Neural cell (in vitro differentiated cells): ENCODE results near the gene KRTAP10-5. TPM values are rescaled to one million over a fixed set of nuclear protein-coding genes. Genes with fewer than 3 reads are reported as not detected.

ENCODE experiments used
- H2AFZ ChIP-seq: fragments of 200-600, 300-800 bp; sonication (generic), shearing (Covaris generic); 2 replicates; pipeline ENCODE4 v1.6.0; 2014; ENCODE audit warnings: low read depth, mild to moderate bottlenecking, antibody characterized with exemption, low read length, moderate library complexity
- H3F3A ChIP-seq: fragments of 200-600 bp; shearing (Covaris generic); 2 replicates; pipeline ENCODE4 v1.6.1; 2016; ENCODE audit warnings: mild to moderate bottlenecking, moderate library complexity, mixed read lengths, antibody characterized with exemption, low read length; ENCODE audit not compliant: insufficient read depth, poor library complexity, severe bottlenecking
- H3K27ac ChIP-seq: fragments of 200-600, 300-800 bp; sonication (generic), shearing (Covaris generic); 2 replicates; pipeline ENCODE4 v1.5.1; 2014; ENCODE audit warnings: mild to moderate bottlenecking, low read length, moderate library complexity
- H3K27me3 ChIP-seq: fragments of 300-800, 200-600 bp; sonication (generic), shearing (Covaris generic); 2 replicates; pipeline ENCODE4 v1.6.0; 2014; ENCODE audit warnings: mild to moderate bottlenecking, low read depth, low read length, moderate library complexity; ENCODE audit not compliant: insufficient read depth
- H3K36me3 ChIP-seq: fragments of 300-800, 200-600 bp; sonication (generic), shearing (Covaris generic); 2 replicates; pipeline ENCODE4 v1.5.1; 2014; ENCODE audit warnings: mild to moderate bottlenecking, antibody characterized with exemption, low read length, moderate library complexity; ENCODE audit not compliant: insufficient read depth
- H3K4me2 ChIP-seq: fragments of 300-800, 200-600 bp; sonication (generic), shearing (Covaris generic); 2 replicates; pipeline ENCODE4 v1.6.0; 2014; ENCODE audit warnings: mild to moderate bottlenecking, low read length
- H3K4me3 ChIP-seq: fragments of 300-800, 200-600 bp; sonication (generic), shearing (Covaris generic); 2 replicates; pipeline ENCODE4 v1.5.1; 2014; ENCODE audit warnings: mild to moderate bottlenecking, low read length, moderate library complexity
- H3K79me2 ChIP-seq: fragments of 200-600 bp; shearing (Covaris generic); replicated peaks from 2 replicates; pipeline ENCODE4 v1.6.0; 2014; ENCODE audit warnings: mild to moderate bottlenecking, low read length, moderate library complexity; ENCODE audit not compliant: insufficient read depth
- H3K9ac ChIP-seq: fragments of 300-800, 200-600 bp; sonication (generic), shearing (Covaris generic); 2 replicates; pipeline ENCODE4 v1.6.1; 2016; ENCODE audit warnings: mild to moderate bottlenecking, low read length, mixed read lengths
- H3K9me2 ChIP-seq: fragments of 200-600 bp; shearing (Covaris generic); 2 replicates; pipeline ENCODE4 v1.6.1; 2016; ENCODE audit warnings: mild to moderate bottlenecking, low read length, mixed read lengths; ENCODE audit not compliant: insufficient read depth
- H3K9me3 ChIP-seq: fragments of 200-600, 300-800 bp; sonication (generic), shearing (Covaris generic); 2 replicates; pipeline ENCODE4 v1.6.1; 2016; ENCODE audit warnings: mild to moderate bottlenecking, mixed run types, low read length, moderate library complexity, mixed read lengths
- H4K20me1 ChIP-seq: fragments of 200-600 bp; shearing (Covaris generic); 2 replicates; pipeline ENCODE4 v1.6.1; 2016; ENCODE audit warnings: mild to moderate bottlenecking, mixed run types; ENCODE audit not compliant: insufficient read depth
- CTCF ChIP-seq: fragments of 450-650 bp; IDR thresholded peaks from 2 replicates; pipeline ENCODE4 v1.5.1; 2014; ENCODE audit warnings: antibody characterized with exemption, mild to moderate bottlenecking, moderate library complexity; ENCODE audit not compliant: poor library complexity, severe bottlenecking
- EP300 ChIP-seq: fragments of 450-650 bp; conservative IDR thresholded peaks from 2 replicates; pipeline ENCODE4 v1.6.1; 2014; ENCODE audit warnings: antibody characterized with exemption, mild to moderate bottlenecking, moderate library complexity; ENCODE audit not compliant: poor library complexity, severe bottlenecking
- EZH2 ChIP-seq: fragments of 200-600, 300-800 bp; shearing (Covaris generic), sonication (generic); IDR thresholded peaks from 2 replicates; pipeline ENCODE4 v1.6.1; 2014; ENCODE audit warnings: antibody characterized with exemption, low read length, borderline replicate concordance, mild to moderate bottlenecking; ENCODE audit not compliant: insufficient read depth, poor library complexity, severe bottlenecking
- MXI1 ChIP-seq: fragments of 450-650 bp; conservative IDR thresholded peaks from 2 replicates; pipeline ENCODE4 v1.6.1; 2014; ENCODE audit warnings: antibody characterized with exemption, mild to moderate bottlenecking; ENCODE audit not compliant: poor library complexity, severe bottlenecking
- POLR2AphosphoS5 ChIP-seq: IDR thresholded peaks from 2 replicates; pipeline ENCODE4 v1.6.1; 2012
- RAD21 ChIP-seq: fragments of 450-650 bp; conservative IDR thresholded peaks from 2 replicates; pipeline ENCODE4 v1.6.1; 2014; ENCODE audit warnings: antibody characterized with exemption, mild to moderate bottlenecking, moderate library complexity
- REST ChIP-seq: IDR thresholded peaks from 2 replicates; pipeline ENCODE4 v1.6.1; 2012; ENCODE audit warnings: borderline replicate concordance
- SMC3 ChIP-seq: fragments of 450-650 bp; conservative IDR thresholded peaks from 2 replicates; pipeline ENCODE4 v1.6.1; 2014; ENCODE audit warnings: antibody characterized with exemption, mild to moderate bottlenecking, moderate library complexity; ENCODE audit not compliant: poor library complexity
- TAF1 ChIP-seq: IDR thresholded peaks from 2 replicates; pipeline ENCODE4 v1.6.1; 2012; ENCODE audit warnings: low read depth
- polyA plus RNA-seq: library from polyadenylated mRNA; depleted of rRNA; stranded (reverse); fragments of >200 nt; gene quantifications from 2 replicates; pipeline ENCODE4 v1.2.3, GENCODE V29; 2014

The KRTAP10-5 gene
- polyA plus RNA-seq, 1 donor from 2014 or later: not detected

GRCh38 chr21:44619886-44620285, 39.5 kb upstream of the KRTAP10-5 start:
- Histone ChIP-seq H3F3A (no peaks in the 10 kb centered on the region), H3K4me3 (no peak overlapping the region), H2AFZ (no peak overlapping the region), H3K9ac (no peak overlapping the region), H3K27me3 (no peaks in the 10 kb centered on the region), H3K27ac (no peak overlapping the region), H3K9me2 (no peaks in the 10 kb centered on the region), H3K36me3 (no peaks in the 10 kb centered on the region), H3K9me3 (peaks cover 6% of the 10 kb centered on the region), H3K79me2 (no peaks in the 10 kb centered on the region), H3K4me2 (no peak overlapping the region), H4K20me1 (no peaks in the 10 kb centered on the region)
- TF ChIP-seq TAF1 (no peak), RAD21 (no peak), MXI1 (no peak), REST (no peak), EZH2 (no peak), POLR2AphosphoS5 (no peak), EP300 (no peak), CTCF (no peak), SMC3 (no peak)

- no peaks in the 10 kb centered on the region for H3K9me2 ChIP-seq
- no peak overlapping the region for H3K4me2 ChIP-seq
- H3K36me3 ChIP-seq: no peaks in the 10 kb centered on the region
- no peaks in the 10 kb centered on the region for H3K27me3 ChIP-seq
- H3K79me2 ChIP-seq: no peaks in the 10 kb centered on the region
- TF ChIP-seq EP300 (no peak), EZH2 (no peak), MXI1 (no peak), SMC3 (no peak), RAD21 (no peak), REST (no peak), POLR2AphosphoS5 (no peak), CTCF (no peak), TAF1 (no peak)
- H4K20me1 ChIP-seq: no peaks in the 10 kb centered on the region
- H3K27ac ChIP-seq: no peak overlapping the region
- no peak overlapping the region for H3K9ac ChIP-seq
- H3K9me3 ChIP-seq: peaks cover 2% of the 10 kb centered on the region
- no peak overlapping the region for H3K4me3 ChIP-seq
- no peaks in the 10 kb centered on the region for H3F3A ChIP-seq
- H2AFZ ChIP-seq: no peak overlapping the region
Observed at GRCh38 chr21:44618909-44619308, 38.5 kb upstream of the KRTAP10-5 start.
